ENCODE results near the gene C4orf51. TPM values are rescaled to one million over a fixed set of nuclear protein-coding genes. Genes with fewer than 3 reads are reported as not detected.

The C4orf51 gene
- total and polyA plus RNA-seq, 4 donors, result not detected

DNA sequence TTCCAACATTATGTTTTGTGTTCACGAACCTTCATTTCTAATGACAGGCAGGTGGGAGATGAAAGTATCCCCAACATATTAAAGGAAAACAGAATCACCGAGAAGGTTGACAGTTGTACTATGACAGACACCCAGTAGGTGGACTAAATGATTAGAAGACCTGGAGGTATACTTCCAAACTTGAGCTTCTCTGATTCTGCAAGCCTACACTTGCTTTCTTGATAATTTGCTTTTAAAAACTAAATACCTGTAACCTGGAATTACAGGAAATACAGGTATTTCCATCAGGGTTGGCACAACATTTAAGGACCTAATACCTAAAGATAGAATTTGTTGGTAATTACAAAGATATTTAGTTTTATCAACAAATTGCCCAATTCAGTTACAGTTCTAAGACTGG lies 43.4 kb downstream of the C4orf51 start:
- H3K27me3 ChIP-seq (ENCODE audit: control insufficient read depth, insufficient read depth, low read length), result no peaks in the 10 kb centered on the region
- no CpG with 5 or more reads among the region's 2 CpGs for WGBS (ENCODE audit: insufficient coverage)
- no peaks in the 10 kb centered on the region for H3K9me3 ChIP-seq (ENCODE audit: control insufficient read depth, insufficient read depth, low read length)
- no peak for DNase-seq (ENCODE audit: low read depth in 4 of 6, low spot score in 6 of 6)
- H3K27ac ChIP-seq (ENCODE audit: low read depth, low read length), result no peak overlapping the region
- no peak overlapping the region for H3K4me3 ChIP-seq (ENCODE audit: low read depth, low read length)
- no peaks in the 10 kb centered on the region for H3K36me3 ChIP-seq (ENCODE audit: control insufficient read depth, insufficient read depth, low read length)
- H3K4me1 ChIP-seq (ENCODE audit: control insufficient read depth, insufficient read depth, low read length), result peaks cover 2% of the 10 kb centered on the region

DNA sequence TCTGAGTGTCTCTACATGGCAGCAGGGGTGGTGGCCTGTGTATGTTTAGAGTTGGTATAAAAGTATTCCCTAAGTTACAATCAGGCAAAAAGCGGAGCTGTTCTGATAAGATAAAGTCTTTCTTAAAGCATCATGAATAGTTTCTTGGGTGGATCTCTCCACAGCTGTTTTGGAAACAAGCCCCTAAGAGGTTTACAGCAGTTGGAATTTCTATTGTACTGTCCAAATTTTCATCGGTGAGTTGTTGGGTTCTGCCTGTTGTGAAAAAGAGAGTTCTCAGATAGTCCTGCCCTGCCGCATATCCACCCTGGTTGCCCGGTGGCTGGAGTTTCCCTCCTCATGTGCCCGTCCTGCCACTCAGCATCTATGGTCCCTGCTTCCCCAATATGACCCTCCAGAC lies 50.1 kb downstream of the C4orf51 start:
- Histone ChIP-seq H3K27me3 (ENCODE audit: control insufficient read depth, insufficient read depth, low read length) (no peaks in the 10 kb centered on the region), H3K27ac (ENCODE audit: low read depth, low read length) (no peak overlapping the region), H3K4me3 (ENCODE audit: low read depth, low read length) (no peak overlapping the region), H3K36me3 (ENCODE audit: control insufficient read depth, insufficient read depth, low read length) (no peaks in the 10 kb centered on the region), H3K4me1 (ENCODE audit: control insufficient read depth, insufficient read depth, low read length) (peaks cover 11% of the 10 kb centered on the region), H3K9me3 (ENCODE audit: control insufficient read depth, insufficient read depth, low read length) (no peaks in the 10 kb centered on the region)
- DNase-seq (ENCODE audit: low read depth in 4 of 6, low spot score in 6 of 6), result no peak
- WGBS (ENCODE audit: insufficient coverage), result 100% methylated on average over 2 of the region's 5 CpGs

GRCh38 chr4:145731028-145731427 lies 51.1 kb downstream of the C4orf51 start:
- peak in 3 of 6 donors; percentile 33 to 84 (median 61) for DNase-seq (ENCODE audit: low read depth in 4 of 6, low spot score in 6 of 6)
- Histone ChIP-seq H3K9me3 (ENCODE audit: control insufficient read depth, insufficient read depth, low read length) (no peaks in the 10 kb centered on the region), H3K27me3 (ENCODE audit: control insufficient read depth, insufficient read depth, low read length) (no peaks in the 10 kb centered on the region), H3K36me3 (ENCODE audit: control insufficient read depth, insufficient read depth, low read length) (no peaks in the 10 kb centered on the region), H3K4me1 (ENCODE audit: control insufficient read depth, insufficient read depth, low read length) (peaks cover 12% of the 10 kb centered on the region), H3K27ac (ENCODE audit: low read depth, low read length) (no peak overlapping the region), H3K4me3 (ENCODE audit: low read depth, low read length) (no peak overlapping the region)
- WGBS (ENCODE audit: insufficient coverage), result no CpG with 5 or more reads among the region's 1 CpG

- H3K4me3 ChIP-seq (ENCODE audit: low read depth, low read length), result peak overlapping the region; percentile 66
- no peaks in the 10 kb centered on the region for H3K36me3 ChIP-seq (ENCODE audit: control insufficient read depth, insufficient read depth, low read length)
- no peaks in the 10 kb centered on the region for H3K9me3 ChIP-seq (ENCODE audit: control insufficient read depth, insufficient read depth, low read length)
- DNase-seq (ENCODE audit: low read depth in 4 of 6, low spot score in 6 of 6), result peak in 1 of 6 donors; percentile 22
- WGBS (ENCODE audit: insufficient coverage), result 74% methylated on average over 4 of the region's 14 CpGs
- H3K27ac ChIP-seq (ENCODE audit: low read depth, low read length), result peak overlapping the region; percentile 91
- peaks cover 17% of the 10 kb centered on the region for H3K4me1 ChIP-seq (ENCODE audit: control insufficient read depth, insufficient read depth, low read length)
- H3K27me3 ChIP-seq (ENCODE audit: control insufficient read depth, insufficient read depth, low read length), result no peaks in the 10 kb centered on the region
Observed at GRCh38 chr4:145732001-145732815, 52.3 kb downstream of the C4orf51 start.

DNA sequence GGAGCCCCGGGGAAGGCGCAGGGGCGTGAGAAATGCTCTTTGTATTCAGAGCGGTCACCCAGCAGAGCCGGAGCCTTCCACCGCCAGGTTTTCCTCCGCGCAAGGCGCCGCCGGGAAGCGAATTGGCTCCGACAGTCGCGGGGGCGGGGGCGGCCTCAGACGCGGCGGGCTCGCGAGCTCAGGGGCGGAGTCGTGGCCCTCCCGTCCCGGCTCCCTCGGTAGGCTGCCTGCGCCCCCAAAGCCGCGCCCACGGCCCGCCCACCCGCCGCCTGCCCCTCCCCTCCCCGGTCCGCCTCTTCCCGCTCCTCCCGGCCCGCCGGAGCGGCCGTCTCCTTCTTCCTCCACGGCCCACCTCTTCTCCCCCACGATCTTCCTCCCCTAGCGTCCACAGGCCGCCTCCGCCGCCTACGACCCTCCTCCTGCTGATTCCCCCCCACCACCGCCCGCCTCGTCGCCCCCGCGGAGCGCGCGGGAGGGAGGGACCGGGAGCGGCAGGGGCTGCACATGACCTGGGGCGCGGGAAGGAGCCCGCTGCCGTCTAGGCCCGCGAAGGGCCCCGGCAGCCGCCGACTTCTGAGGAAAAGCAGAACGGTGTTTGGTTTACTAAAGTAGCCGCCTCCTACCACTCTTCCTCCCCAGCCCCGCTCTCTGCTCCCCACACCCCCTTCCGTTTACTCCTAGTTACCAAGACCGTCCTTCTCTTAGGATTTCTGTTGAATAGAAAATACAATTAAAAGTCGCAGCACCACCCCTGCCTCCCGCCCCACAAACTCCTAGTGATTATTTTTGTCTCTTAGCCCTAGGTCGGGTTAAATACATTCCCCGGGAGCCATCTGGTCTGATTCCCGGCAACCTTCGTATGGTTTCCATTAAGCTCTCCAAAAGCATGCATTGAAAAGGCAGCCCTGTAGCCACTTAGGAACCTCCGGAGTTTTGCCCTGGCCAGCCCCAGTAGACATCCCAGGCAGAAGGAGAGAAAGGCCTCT lies 53.2 kb downstream of the C4orf51 start:
- WGBS (ENCODE audit: insufficient coverage), result under 1% methylated on average over 72 of the region's 81 CpGs
- Histone ChIP-seq H3K27me3 (ENCODE audit: control insufficient read depth, insufficient read depth, low read length) (no peaks in the 10 kb centered on the region), H3K4me3 (ENCODE audit: low read depth, low read length) (peak overlapping the region; percentile 66), H3K4me1 (ENCODE audit: control insufficient read depth, insufficient read depth, low read length) (peaks cover 17% of the 10 kb centered on the region), H3K36me3 (ENCODE audit: control insufficient read depth, insufficient read depth, low read length) (no peaks in the 10 kb centered on the region), H3K27ac (ENCODE audit: low read depth, low read length) (peak overlapping the region; percentile 93), H3K9me3 (ENCODE audit: control insufficient read depth, insufficient read depth, low read length) (no peaks in the 10 kb centered on the region)
- peak; percentile 68 to 98 (median 84) for DNase-seq (ENCODE audit: low read depth in 4 of 6, low spot score in 6 of 6)

- H3K9me3 ChIP-seq (ENCODE audit: control insufficient read depth, insufficient read depth, low read length), result no peaks in the 10 kb centered on the region
- no peaks in the 10 kb centered on the region for H3K27me3 ChIP-seq (ENCODE audit: control insufficient read depth, insufficient read depth, low read length)
- H3K4me3 ChIP-seq (ENCODE audit: low read depth, low read length), result peak overlapping the region; percentile 62
- 84% methylated on average over 2 of the region's 7 CpGs for WGBS (ENCODE audit: insufficient coverage)
- H3K36me3 ChIP-seq (ENCODE audit: control insufficient read depth, insufficient read depth, low read length), result no peaks in the 10 kb centered on the region
- peak overlapping the region; percentile 93 for H3K27ac ChIP-seq (ENCODE audit: low read depth, low read length)
- DNase-seq (ENCODE audit: low read depth in 4 of 6, low spot score in 6 of 6), result no peak
- H3K4me1 ChIP-seq (ENCODE audit: control insufficient read depth, insufficient read depth, low read length), result peaks cover 17% of the 10 kb centered on the region
Observed at GRCh38 chr4:145734031-145734430, 54.1 kb downstream of the C4orf51 start.

DNA sequence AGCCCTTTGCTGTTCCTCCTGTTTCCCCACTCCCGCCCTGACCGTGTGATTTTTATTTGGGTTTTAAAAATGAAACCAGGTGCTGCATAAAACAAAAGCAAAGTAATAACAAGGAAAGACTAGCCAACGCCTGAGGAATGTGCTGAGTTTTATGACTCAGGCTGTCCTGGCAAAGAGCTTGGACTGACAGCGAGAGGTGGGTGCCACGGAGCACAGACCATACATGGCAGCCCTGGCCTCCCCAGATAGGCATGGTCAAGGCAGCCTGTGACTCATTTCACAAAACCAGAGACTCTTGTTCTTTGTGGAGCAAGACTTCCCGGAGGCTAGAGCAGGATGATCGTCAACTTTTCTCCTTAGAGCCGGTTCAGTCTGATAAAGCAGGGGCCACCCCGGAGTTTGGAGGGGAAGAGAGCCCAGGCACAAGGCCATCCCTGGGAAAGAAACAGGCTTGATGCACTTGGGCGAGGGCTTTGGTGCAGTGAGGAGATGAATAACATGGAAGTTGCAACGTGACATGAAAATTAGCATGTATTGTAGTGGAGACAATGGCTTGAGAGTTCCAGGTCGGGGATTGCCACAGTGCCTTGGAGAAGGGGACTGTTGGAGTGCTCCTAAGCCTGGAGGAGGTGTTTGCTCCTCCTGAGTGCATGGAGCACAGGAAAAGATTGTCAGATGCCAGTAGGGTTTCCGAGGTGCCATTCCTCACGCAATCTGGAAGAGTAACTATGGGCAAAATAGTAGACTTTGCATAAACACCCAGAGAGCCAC lies 54.8 kb downstream of the C4orf51 start:
- no peak overlapping the region for H3K4me3 ChIP-seq (ENCODE audit: low read depth, low read length)
- DNase-seq (ENCODE audit: low read depth in 4 of 6, low spot score in 6 of 6), result peak in 1 of 6 donors; percentile 16
- H3K27ac ChIP-seq (ENCODE audit: low read depth, low read length), result no peak overlapping the region
- H3K9me3 ChIP-seq (ENCODE audit: control insufficient read depth, insufficient read depth, low read length), result no peaks in the 10 kb centered on the region
- 51% methylated on average over 12 of the region's 14 CpGs for WGBS (ENCODE audit: insufficient coverage)
- H3K4me1 ChIP-seq (ENCODE audit: control insufficient read depth, insufficient read depth, low read length), result peaks cover 17% of the 10 kb centered on the region
- H3K27me3 ChIP-seq (ENCODE audit: control insufficient read depth, insufficient read depth, low read length), result no peaks in the 10 kb centered on the region
- H3K36me3 ChIP-seq (ENCODE audit: control insufficient read depth, insufficient read depth, low read length), result no peaks in the 10 kb centered on the region

GRCh38 chr4:145735347-145735675 lies 55.4 kb downstream of the C4orf51 start:
- H3K27me3 ChIP-seq (ENCODE audit: control insufficient read depth, insufficient read depth, low read length), result no peaks in the 10 kb centered on the region
- H3K4me3 ChIP-seq (ENCODE audit: low read depth, low read length), result no peak overlapping the region
- peak in 2 of 6 donors; percentile 27 to 33 for DNase-seq (ENCODE audit: low read depth in 4 of 6, low spot score in 6 of 6)
- no peak overlapping the region for H3K27ac ChIP-seq (ENCODE audit: low read depth, low read length)
- peaks cover 17% of the 10 kb centered on the region for H3K4me1 ChIP-seq (ENCODE audit: control insufficient read depth, insufficient read depth, low read length)
- H3K9me3 ChIP-seq (ENCODE audit: control insufficient read depth, insufficient read depth, low read length), result no peaks in the 10 kb centered on the region
- 67% methylated on average over 1 of the region's 2 CpGs for WGBS (ENCODE audit: insufficient coverage)
- H3K36me3 ChIP-seq (ENCODE audit: control insufficient read depth, insufficient read depth, low read length), result no peaks in the 10 kb centered on the region

DNA sequence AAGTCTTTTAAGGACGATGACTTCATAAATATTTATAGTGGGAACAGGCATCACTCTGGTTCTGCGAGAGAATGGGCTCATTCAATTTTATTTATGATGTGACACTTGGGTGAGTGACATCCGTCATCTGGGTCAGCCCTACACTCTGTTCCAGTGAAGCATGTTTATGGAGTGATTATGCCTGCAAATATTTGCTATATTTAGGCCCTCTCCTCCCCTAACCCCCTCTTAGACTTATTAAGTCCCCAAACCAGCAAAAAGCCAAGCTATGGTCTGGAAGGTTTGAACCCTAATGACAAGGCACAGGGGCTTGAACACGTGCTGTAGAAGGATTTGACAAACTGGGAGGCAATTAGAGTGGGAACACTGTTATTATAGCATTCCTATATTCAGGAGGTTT lies 55.9 kb downstream of the C4orf51 start:
- no peak overlapping the region for H3K4me3 ChIP-seq (ENCODE audit: low read depth, low read length)
- peaks cover 17% of the 10 kb centered on the region for H3K4me1 ChIP-seq (ENCODE audit: control insufficient read depth, insufficient read depth, low read length)
- no peaks in the 10 kb centered on the region for H3K9me3 ChIP-seq (ENCODE audit: control insufficient read depth, insufficient read depth, low read length)
- no CpG with 5 or more reads among the region's 4 CpGs for WGBS (ENCODE audit: insufficient coverage)
- no peaks in the 10 kb centered on the region for H3K27me3 ChIP-seq (ENCODE audit: control insufficient read depth, insufficient read depth, low read length)
- no peak for DNase-seq (ENCODE audit: low read depth in 4 of 6, low spot score in 6 of 6)
- no peaks in the 10 kb centered on the region for H3K36me3 ChIP-seq (ENCODE audit: control insufficient read depth, insufficient read depth, low read length)
- no peak overlapping the region for H3K27ac ChIP-seq (ENCODE audit: low read depth, low read length)
